ENCODE measurements around the gene CLGN.
"Not testable (repeated sequence)": the region's sequence is repeated elsewhere in the genome, so short reads cannot be mapped to it uniquely, and the experiment has no call there.

The CLGN gene

GRCh38 chr4:140427106-140427918 is at the start of gene CLGN:
Gene CLGN, minus strand, starts transcription at chr4:140427648. Its CDS starts 14,570 bp downstream, at chr4:140413078.
- DNase-seq = no peak

GRCh38 chr4:140472156-140472555 is 44.7 kb upstream of the CLGN start:
- no peak for DNase-seq

GRCh38 chr4:140469791-140470733 is 42.6 kb upstream of the CLGN start:
- no peak for DNase-seq

GRCh38 chr4:140466146-140466545 is 38.7 kb upstream of the CLGN start:
- no peak for DNase-seq

GRCh38 chr4:140463614-140464013 is 36.2 kb upstream of the CLGN start:
- DNase-seq = no peak

GRCh38 chr4:140463182-140463581 is 35.7 kb upstream of the CLGN start:
- no peak for DNase-seq

GRCh38 chr4:140450352-140450751 is 22.9 kb upstream of the CLGN start:
- DNase-seq = no peak

- DNase-seq = no peak
Observed at GRCh38 chr4:140448830-140449229, 21.4 kb upstream of the CLGN start.

GRCh38 chr4:140448162-140448561 is 20.7 kb upstream of the CLGN start:
- DNase-seq = no peak

- DNase-seq = not testable (repeated sequence)
Observed at GRCh38 chr4:140444347-140444746, 16.9 kb upstream of the CLGN start.

- no peak for DNase-seq
Observed at GRCh38 chr4:140439644-140440142, 12.2 kb upstream of the CLGN start.

- DNase-seq = no peak
Observed at GRCh38 chr4:140427919-140428471, 547 bp upstream of the CLGN start.

- no peak for DNase-seq
Observed at GRCh38 chr4:140426610-140427105, 790 bp downstream of the CLGN start.

- DNase-seq = no peak
Observed at GRCh38 chr4:140423106-140423505, 4.3 kb downstream of the CLGN start.

- not testable (repeated sequence) for DNase-seq
Observed at GRCh38 chr4:140413130-140413969, 14.1 kb downstream of the CLGN start.

- DNase-seq = no peak
Observed at GRCh38 chr4:140408974-140409373, 18.5 kb downstream of the CLGN start.

- no peak for DNase-seq
Observed at GRCh38 chr4:140406292-140406691, 21.2 kb downstream of the CLGN start.

GRCh38 chr4:140400111-140400510 is 27.3 kb downstream of the CLGN start:
- no peak for DNase-seq

- no peak for DNase-seq
Observed at GRCh38 chr4:140395668-140396067, 31.8 kb downstream of the CLGN start.

GRCh38 chr4:140388015-140388414 is 39.4 kb downstream of the CLGN start:
- DNase-seq = no peak

GRCh38 chr4:140382732-140383131 is 44.7 kb downstream of the CLGN start:
- DNase-seq = no peak

- no peak for DNase-seq
Observed at GRCh38 chr4:140374130-140374477, 53.3 kb downstream of the CLGN start.

All from amniotic stem cell (primary cell).